Measurements from ENCODE around the gene GPATCH4. TPM values are rescaled to one million over a fixed set of nuclear protein-coding genes. Genes with fewer than 3 reads are reported as not detected.

Gene GPATCH4
- total and polyA plus RNA-seq, 2 of the 4 experiments (the other 2 are of a cell fraction) = 32.6 to 41.8 TPM

DNA sequence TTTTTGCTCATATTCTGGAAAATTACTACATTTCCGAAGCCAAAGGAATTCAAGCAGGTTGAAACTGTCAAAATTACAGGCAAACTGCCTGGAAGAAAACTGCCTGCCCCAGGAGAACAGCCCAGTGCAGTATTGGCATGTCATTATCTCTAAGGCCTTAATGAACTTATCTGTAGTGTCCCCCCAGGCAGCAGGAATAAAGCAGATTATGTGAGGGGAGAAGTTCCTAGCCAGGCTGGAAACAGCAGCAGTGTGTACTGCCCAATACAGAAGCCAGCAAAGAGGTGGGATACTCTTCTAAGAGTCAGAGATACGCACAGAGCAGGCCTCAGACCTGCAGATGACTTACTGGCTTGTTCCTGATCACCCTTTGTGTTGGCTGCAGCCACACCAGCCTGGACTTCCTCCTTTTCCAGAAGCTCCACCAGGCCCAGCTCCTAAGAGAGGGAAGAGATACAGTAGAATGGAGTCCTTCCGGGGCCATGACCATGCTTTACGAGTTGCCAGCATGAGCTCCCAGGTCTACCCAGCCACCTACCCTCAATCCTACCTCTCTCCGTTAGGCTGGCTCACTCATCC is 40.6 kb downstream of the GPATCH4 start:
- no peak overlapping the region for H2AK5ac ChIP-seq (ENCODE audit: low read depth, low read length)
- no peak overlapping the region for H3K9ac ChIP-seq (ENCODE audit: low read depth, low read length)
- H2BK15ac ChIP-seq (ENCODE audit: low read depth, low read length) = no peak overlapping the region
- in situ Hi-C loops (cut with MboI; ENCODE audit: low sequenced_read_pairs) (no loop called here), intact Hi-C loops (cut with micrococcal nuclease) (no loop called here), dilution Hi-C loops (cut with HindIII; ENCODE audit: low sequenced_read_pairs, unreplicated experiment) (no loop called here)
- no peak overlapping the region for H2AFZ ChIP-seq (replicated peaks; ENCODE audit: low read length, poor library complexity)
- H4K8ac ChIP-seq (ENCODE audit: low read depth in 2 of 2, low read length in 2 of 2) = no peak overlapping the region
- H3K4me1 ChIP-seq (ENCODE audit: control insufficient read depth, insufficient read depth, low read length) = peaks cover 1% of the 10 kb centered on the region; the same call in 1 of the 2 replicates
- H4K20me1 ChIP-seq (ENCODE audit: insufficient read depth, low read length) = no peaks in the 10 kb centered on the region
- 89% methylated on average over 2 of the region's 5 CpGs; no CpG with 5 or more reads in 1 of the 2 experiments for WGBS, 2 experiments (ENCODE audit: extremely low coverage in 2 of 2, insufficient read length in 1 of 2)
- H4K5ac ChIP-seq (ENCODE audit: low read depth, low read length) = no peak overlapping the region
- DNase-seq = no peak
- no peak overlapping the region for H3K18ac ChIP-seq (ENCODE audit: low read depth, low read length)
- peak overlapping the region; percentile 60 for H2AK9ac ChIP-seq (replicated peaks; ENCODE audit: low read depth, low read length, poor library complexity)
- no peak overlapping the region for H3K56ac ChIP-seq (ENCODE audit: extremely low read depth, insufficient read depth, low read length)
- H3K27me3 ChIP-seq (ENCODE audit: control insufficient read depth, insufficient read depth, low read length) = no peaks in the 10 kb centered on the region
- no peak overlapping the region for H3K27ac ChIP-seq (ENCODE audit: insufficient read depth, low read length)
- no peak overlapping the region for H3K4me2 ChIP-seq (ENCODE audit: low read depth, low read length)
- H2BK120ac ChIP-seq (ENCODE audit: low read depth, low read length) = no peak overlapping the region
- H3K79me1 ChIP-seq (ENCODE audit: low read depth in 1 of 2, low read length in 2 of 2) = peaks cover 2 to 5% of the 10 kb centered on the region in 2 experiments; a peak in 1 of 4 replicates
- no peak overlapping the region for H3K14ac ChIP-seq (replicated peaks; ENCODE audit: low read depth, low read length)
- no peak overlapping the region for H2BK20ac ChIP-seq (ENCODE audit: low read depth, low read length)
- no peak for ATAC-seq (ENCODE audit: low read depth)
- BruUV-seq (replicated peaks) = no TSS peak
- H3K9me1 ChIP-seq (ENCODE audit: insufficient read depth, low read length) = peaks cover 8% of the 10 kb centered on the region
- H3K36me3 ChIP-seq (ENCODE audit: control insufficient read depth, insufficient read depth, low read length) = peaks cover 30% of the 10 kb centered on the region
- H3K23ac ChIP-seq (ENCODE audit: low read depth, low read length) = no peak overlapping the region
- H4K91ac ChIP-seq (ENCODE audit: insufficient read depth, low read depth, low read length) = no peak overlapping the region
- ChIA-PET POLR2A (ENCODE audit: unreplicated experiment) (no interaction called here), CTCF (no interaction called here)
- no peak overlapping the region for H2BK5ac ChIP-seq (ENCODE audit: low read depth, low read length, poor library complexity, severe bottlenecking)
- no peak overlapping the region for H3K4me3 ChIP-seq (ENCODE audit: insufficient read depth, low read depth, low read length)
- no peaks in the 10 kb centered on the region for H3K9me3 ChIP-seq (ENCODE audit: control insufficient read depth, insufficient read depth, low read length)
- no peak overlapping the region for H3K4ac ChIP-seq (ENCODE audit: low read depth, low read length)
- TF ChIP-seq MAZ (IDR thresholded peaks at IDR 0.05; ENCODE audit: borderline replicate concordance, low read depth, low read length) = no peak
- TF ChIP-seq MXI1 (IDR thresholded peaks at IDR 0.05; ENCODE audit: borderline replicate concordance, low read depth, low read length) = no peak
- no peak for TF ChIP-seq NFE2L2 (IDR thresholded peaks at IDR 0.05; ENCODE audit: low read depth, low read length)
- TF ChIP-seq BHLHE40 (IDR thresholded peaks at IDR 0.05; ENCODE audit: low read depth, low read length) = no peak
- TF ChIP-seq CHD1 (IDR thresholded peaks at IDR 0.05; ENCODE audit: low read depth, low read length) = no peak
- TF ChIP-seq SMC3 (IDR thresholded peaks at IDR 0.05; ENCODE audit: low read depth, low read length) = no peak
- no peak for TF ChIP-seq CEBPB (IDR thresholded peaks at IDR 0.05; ENCODE audit: low read depth, low read length)
- TF ChIP-seq, protein P1, sequence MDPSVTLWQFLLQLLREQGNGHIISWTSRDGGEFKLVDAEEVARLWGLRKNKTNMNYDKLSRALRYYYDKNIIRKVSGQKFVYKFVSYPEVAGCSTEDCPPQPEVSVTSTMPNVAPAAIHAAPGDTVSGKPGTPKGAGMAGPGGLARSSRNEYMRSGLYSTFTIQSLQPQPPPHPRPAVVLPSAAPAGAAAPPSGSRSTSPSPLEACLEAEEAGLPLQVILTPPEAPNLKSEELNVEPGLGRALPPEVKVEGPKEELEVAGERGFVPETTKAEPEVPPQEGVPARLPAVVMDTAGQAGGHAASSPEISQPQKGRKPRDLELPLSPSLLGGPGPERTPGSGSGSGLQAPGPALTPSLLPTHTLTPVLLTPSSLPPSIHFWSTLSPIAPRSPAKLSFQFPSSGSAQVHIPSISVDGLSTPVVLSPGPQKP (IDR thresholded peaks at IDR 0.05; ENCODE audit: borderline replicate concordance, low read depth, low read length) = no peak

All from IMR-90 (cell line).